ENCODE data around the gene PTCD2. TPM values are rescaled to one million over a fixed set of nuclear protein-coding genes. Genes with fewer than 3 reads are reported as not detected.

The PTCD2 gene
- total and polyA plus RNA-seq, 2 of the 8 experiments (the other 6 are each of a cell fraction or from before 2014, with no cell fraction given): 7.3 to 15.4 TPM

GRCh38 chr5:72313141-72313540 lies 7.0 kb upstream of the PTCD2 start (continued):
- no peak for TF ChIP-seq ATF2 (IDR thresholded peaks at IDR 0.05; ENCODE audit: low read length)
- no peak for TF ChIP-seq CBX5 (IDR thresholded peaks at IDR 0.05; ENCODE audit: low read depth, low read length)
- TF ChIP-seq PHF8 (conservative IDR thresholded peaks at IDR 0.05; ENCODE audit: low read depth, low read length): no peak
- TF ChIP-seq CTCF (IDR thresholded peaks at IDR 0.05; ENCODE audit: control extremely low read depth in 1 of 3, insufficient read depth in 1 of 3, low read depth in 1 of 3, low read length in 3 of 3): no peak
- TF ChIP-seq MAX (IDR thresholded peaks at IDR 0.05): no peak

All from H1 (cell line).